K562 treated with DMSO at 1 percent for 24 hours (cell line): ENCODE measurements around the gene TMEM38B. TPM values are rescaled to one million over a fixed set of nuclear protein-coding genes. Genes with fewer than 3 reads are reported as not detected.

ENCODE experiments used
- total RNA-seq: library from RNA; unstranded; fragments of 300-600 nt; gene quantifications from 2 replicates; pipeline ENCODE4 v1.2.3, GENCODE V29; 2022; ENCODE audit warnings: low read depth; ENCODE audit not compliant: insufficient read depth

The TMEM38B gene
- total RNA-seq = 21.1 and 23.5 TPM in 2 replicates

GRCh38 chr9:105694190-105694847, at the start of gene TMEM38B:
TSS of gene TMEM38B (plus strand) at chr9:105694541. CDS start at chr9:105694661, 120 bp downstream.

DNA sequence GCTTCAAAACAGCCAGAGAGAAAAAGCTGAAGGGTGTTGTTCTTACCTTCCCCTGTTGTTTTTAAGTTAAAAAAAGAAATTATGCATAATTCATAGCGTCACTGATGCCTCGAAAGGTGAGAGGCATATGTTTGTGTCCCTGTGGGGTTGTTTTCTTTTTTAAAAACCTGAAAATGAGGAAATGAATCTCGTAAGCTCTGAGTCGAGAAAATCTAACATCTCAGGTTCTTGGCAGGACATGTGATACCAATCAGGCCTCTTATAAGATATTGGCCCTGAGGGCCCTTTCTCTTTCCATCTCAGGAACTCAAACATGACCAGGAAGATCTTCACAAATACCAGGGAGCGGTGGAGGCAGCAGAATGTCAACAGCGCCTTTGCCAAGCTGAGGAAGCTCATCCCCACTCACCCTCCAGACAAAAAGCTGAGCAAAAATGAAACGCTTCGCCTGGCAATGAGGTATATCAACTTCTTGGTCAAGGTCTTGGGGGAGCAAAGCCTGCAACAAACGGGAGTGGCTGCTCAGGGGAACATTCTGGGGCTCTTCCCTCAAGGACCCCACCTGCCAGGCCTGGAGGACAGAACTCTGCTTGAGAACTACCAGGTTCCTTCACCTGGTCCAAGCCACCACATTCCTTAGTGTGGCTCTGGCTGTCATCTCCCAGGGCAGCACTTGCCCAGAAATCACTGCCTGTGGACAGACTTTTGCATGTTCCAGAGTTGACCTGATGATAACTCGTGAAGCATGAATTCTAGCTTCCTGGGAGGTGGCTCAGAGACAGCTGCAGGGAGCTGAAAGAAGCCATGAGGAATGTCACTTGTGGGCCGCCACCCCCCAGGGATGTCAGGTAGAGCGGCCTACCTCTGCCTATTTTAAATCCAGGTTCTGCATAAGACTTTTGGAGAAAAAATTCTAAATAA, 31.9 kb upstream of the TMEM38B start, which contains the start of gene TAL2:
TSS of gene TAL2 (plus strand) at position 274 of the 921 bp plus-strand sequence. CDS start at position 314, 40 bp downstream.

Other genes with a start within 250 kb of the TMEM38B start
- gene FSD1L, start 246.5 kb upstream of the TMEM38B start, total RNA-seq = 0.46 and 0.87 TPM in 2 replicates
- gene FKTN, start 136.4 kb upstream of the TMEM38B start, total RNA-seq = 2.0 and 3.4 TPM in 2 replicates
- 2.5 and 2.7 TPM in 2 replicates for gene TAL2, start 32.1 kb upstream of the TMEM38B start, total RNA-seq